Brain pericyte (primary cell): Measurements from ENCODE around the gene MYO18B.
A peak's percentile ranks its signal among the peaks of the same experiment; 100 is the strongest.

ENCODE experiments used
- DNase-seq: peaks from one replicate; pipeline ENCODE4 v3.0.0-alpha.2; 2012; ENCODE audit warnings: low read depth, low spot score

The MYO18B gene

GRCh38 chr22:25748140-25748539, 6.2 kb downstream of the MYO18B start:
- DNase-seq, result no peak

- DNase-seq, result no peak
Observed at GRCh38 chr22:25748704-25749103, 6.7 kb downstream of the MYO18B start.

GRCh38 chr22:25749420-25750169, 7.6 kb downstream of the MYO18B start:
- DNase-seq, result no peak

- DNase-seq, result no peak
Observed at GRCh38 chr22:25750569-25751173, 8.7 kb downstream of the MYO18B start.

GRCh38 chr22:25751174-25751581, 9.2 kb downstream of the MYO18B start:
- no peak for DNase-seq

GRCh38 chr22:25752615-25753214, 10.7 kb downstream of the MYO18B start:
- DNase-seq, result no peak

- no peak for DNase-seq
Observed at GRCh38 chr22:25753252-25753651, 11.3 kb downstream of the MYO18B start.

GRCh38 chr22:25754527-25755202, 12.7 kb downstream of the MYO18B start:
- DNase-seq, result peak; percentile 21

GRCh38 chr22:25757686-25758085, 15.7 kb downstream of the MYO18B start:
- DNase-seq, result no peak

GRCh38 chr22:25758316-25758715, 16.3 kb downstream of the MYO18B start:
- no peak for DNase-seq

- DNase-seq, result no peak
Observed at GRCh38 chr22:25759825-25760231, 17.8 kb downstream of the MYO18B start.

GRCh38 chr22:25760294-25760693, 18.3 kb downstream of the MYO18B start:
- no peak for DNase-seq

GRCh38 chr22:25760848-25761595, 19.0 kb downstream of the MYO18B start:
- no peak for DNase-seq

- DNase-seq, result no peak
Observed at GRCh38 chr22:25762147-25762546, 20.2 kb downstream of the MYO18B start.

- DNase-seq, result no peak
Observed at GRCh38 chr22:25763239-25763777, 21.3 kb downstream of the MYO18B start.

- DNase-seq, result no peak
Observed at GRCh38 chr22:25764270-25765015, 22.5 kb downstream of the MYO18B start.

GRCh38 chr22:25765016-25765367, 23.0 kb downstream of the MYO18B start:
- DNase-seq, result no peak

- DNase-seq, result no peak
Observed at GRCh38 chr22:25765801-25766200, 23.8 kb downstream of the MYO18B start.

- no peak for DNase-seq
Observed at GRCh38 chr22:25766418-25766817, 24.4 kb downstream of the MYO18B start.

GRCh38 chr22:25770333-25770732, 28.3 kb downstream of the MYO18B start:
- DNase-seq, result no peak

- DNase-seq, result no peak
Observed at GRCh38 chr22:25772288-25772687, 30.3 kb downstream of the MYO18B start.
